Effector memory CD8-positive, alpha-beta T cell (primary cell): ENCODE measurements around the gene LGALS1.
"Not testable (repeated sequence)": the region's sequence is repeated elsewhere in the genome, so short reads cannot be mapped to it uniquely, and the experiment has no call there.

Source experiments
- ATAC-seq: fragments of 150-1000 bp; cut with Tn5 transposase; replicated peaks from 2 replicates; pipeline ENCODE4 v1.10.0; 2021; ENCODE audit warnings: mild to moderate bottlenecking, moderate library complexity
- DNase-seq, 3 experiments: peaks; one replicate each; pipeline ENCODE4 v3.0.0; 2021
- H3K27ac Mint-ChIP-seq, 2 donors: one replicate each; pipeline ENCODE4 v1.8.0; 2022; ENCODE audit warnings: mild to moderate bottlenecking in 2 of 2, mixed read lengths in 2 of 2, moderate library complexity in 2 of 2
- H3K27me3 Mint-ChIP-seq, 2 donors: one replicate each; pipeline ENCODE4 v1.8.0; 2022; ENCODE audit warnings: mixed read lengths in 2 of 2
- H3K36me3 Mint-ChIP-seq: one replicate; pipeline ENCODE4 v1.8.0; 2022; ENCODE audit warnings: mild to moderate bottlenecking, moderate library complexity, mixed read lengths; ENCODE audit not compliant: insufficient read depth
- H3K4me1 Mint-ChIP-seq, 2 donors: one replicate each; pipeline ENCODE4 v1.8.0; 2022; ENCODE audit warnings: low read depth in 2 of 2, mixed read lengths in 2 of 2
- H3K4me3 Mint-ChIP-seq, 2 donors: one replicate each; pipeline ENCODE4 v1.8.0; 2022; ENCODE audit warnings: mild to moderate bottlenecking in 2 of 2, mixed read lengths in 2 of 2, moderate library complexity in 2 of 2
- H3K9me3 Mint-ChIP-seq, 2 donors: one replicate each; pipeline ENCODE4 v1.8.0; 2022; ENCODE audit warnings: mixed read lengths in 2 of 2

The LGALS1 gene

DNA sequence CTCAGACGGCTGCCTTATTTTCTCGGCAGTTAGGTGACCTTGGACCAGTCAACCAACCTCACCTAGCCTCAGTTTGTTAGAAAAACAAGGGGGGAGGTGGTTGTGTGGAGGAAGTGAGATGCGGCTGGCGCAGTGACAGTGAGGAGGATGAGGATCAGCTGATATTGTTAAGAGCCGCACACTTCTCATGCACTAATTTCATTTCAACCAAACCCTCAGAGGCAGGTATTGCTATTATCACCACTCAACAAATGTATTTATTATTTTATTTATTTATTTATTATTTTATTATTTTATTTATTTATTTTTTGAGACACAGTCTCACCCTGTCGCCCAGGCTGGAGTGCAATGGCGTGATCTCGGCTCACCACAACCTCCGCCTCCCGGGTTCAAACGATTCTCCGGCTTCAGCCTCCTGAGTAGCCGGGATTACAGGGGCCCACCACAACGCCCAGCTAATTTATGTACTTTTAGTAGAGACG is 2.1 kb downstream of the LGALS1 start:
- H3K27ac Mint-ChIP-seq: peak overlapping the region; percentile 98

GRCh38 chr22:37678372-37678771 is 2.9 kb downstream of the LGALS1 start:
- no peak for ATAC-seq
- no peak for DNase-seq
- Mint-ChIP-seq H3K9me3 (no peaks in the 10 kb centered on the region), H3K4me3 (peak overlapping the region in 1 of 2 donors; percentile 85), H3K27me3 (no peaks in the 10 kb centered on the region), H3K27ac (peak overlapping the region in 1 of 2 donors; percentile 98), H3K4me1 (peaks cover 30 to 37% of the 10 kb centered on the region in 2 donors), H3K36me3 (peaks cover 37% of the 10 kb centered on the region)

More for the DNA sequence above, 2.1 kb downstream of the LGALS1 start:
- Mint-ChIP-seq H3K27me3 (no peaks in the 10 kb centered on the region), H3K9me3 (no peaks in the 10 kb centered on the region), H3K36me3 (peaks cover 37% of the 10 kb centered on the region), H3K4me1 (peaks cover 32 to 39% of the 10 kb centered on the region in 2 donors), H3K4me3 (peak overlapping the region; percentile 85 to 91)
- ATAC-seq (peak; percentile 62), DNase-seq (no peak)

DNA sequence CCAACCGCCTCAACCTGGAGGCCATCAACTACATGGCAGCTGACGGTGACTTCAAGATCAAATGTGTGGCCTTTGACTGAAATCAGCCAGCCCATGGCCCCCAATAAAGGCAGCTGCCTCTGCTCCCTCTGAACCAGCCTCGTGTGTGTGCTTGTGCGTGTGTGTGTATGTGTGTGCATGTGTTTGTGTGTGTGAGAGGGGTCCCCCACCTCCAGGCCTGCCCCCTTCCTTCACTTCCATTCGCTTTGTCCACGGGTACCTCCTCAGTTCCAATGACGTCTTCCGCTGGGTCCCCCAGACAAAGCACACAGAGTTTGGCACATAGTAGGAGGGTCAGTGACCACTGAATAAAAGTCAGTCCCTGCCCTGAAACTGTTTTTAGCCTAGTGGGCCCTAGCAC is 4.2 kb downstream of the LGALS1 start:
- Mint-ChIP-seq H3K4me3 (peak overlapping the region in 1 of 2 donors; percentile 17), H3K9me3 (no peaks in the 10 kb centered on the region), H3K27ac (peak overlapping the region in 1 of 2 donors; percentile 35), H3K36me3 (peaks cover 31% of the 10 kb centered on the region), H3K4me1 (peaks cover 22 to 29% of the 10 kb centered on the region in 2 donors), H3K27me3 (no peaks in the 10 kb centered on the region)
- ATAC-seq (no peak), DNase-seq (no peak)

GRCh38 chr22:37680191-37680851 is 4.9 kb downstream of the LGALS1 start:
- Mint-ChIP-seq H3K4me1 (peaks cover 18 to 29% of the 10 kb centered on the region in 2 donors), H3K36me3 (peaks cover 29% of the 10 kb centered on the region), H3K27me3 (no peaks in the 10 kb centered on the region), H3K27ac (no peak overlapping the region), H3K9me3 (no peaks in the 10 kb centered on the region), H3K4me3 (no peak overlapping the region)
- DNase-seq (no peak), ATAC-seq (no peak)

- Mint-ChIP-seq H3K36me3 (peaks cover 29% of the 10 kb centered on the region), H3K27me3 (no peaks in the 10 kb centered on the region), H3K9me3 (no peaks in the 10 kb centered on the region), H3K27ac (peak overlapping the region; percentile 59 to 73), H3K4me1 (peaks cover 21 to 23% of the 10 kb centered on the region in 2 donors), H3K4me3 (no peak overlapping the region)
- DNase-seq: no peak
- ATAC-seq: no peak
These were observed 5.6 kb downstream of the LGALS1 start for GRCh38 chr22:37681001-37681424.

GRCh38 chr22:37681556-37682049 is 6.2 kb downstream of the LGALS1 start:
- Mint-ChIP-seq H3K4me3 (no peak overlapping the region), H3K27me3 (no peaks in the 10 kb centered on the region), H3K9me3 (no peaks in the 10 kb centered on the region), H3K36me3 (peaks cover 31% of the 10 kb centered on the region), H3K27ac (peak overlapping the region; percentile 59 to 73), H3K4me1 (peaks cover 23 to 25% of the 10 kb centered on the region in 2 donors)
- peak; percentile 71 to 73 (median 72) for DNase-seq
- no peak for ATAC-seq

- H3K27ac Mint-ChIP-seq: peak overlapping the region in 1 of 2 donors; percentile 97
These were observed 9.6 kb downstream of the LGALS1 start for GRCh38 chr22:37684803-37685615.

GRCh38 chr22:37686002-37686982 is 10.9 kb downstream of the LGALS1 start, which contains the start of gene NOL12:
Gene NOL12, plus strand, starts transcription at chr22:37686343. Its CDS starts 50 bp downstream, at chr22:37686393.
- DNase-seq (peak; percentile 67 to 80 (median 71)), ATAC-seq (peak; percentile 89)
- no peaks in the 10 kb centered on the region for H3K9me3 Mint-ChIP-seq
- H3K4me1 Mint-ChIP-seq: peaks cover 25 to 26% of the 10 kb centered on the region in 2 donors
- no peaks in the 10 kb centered on the region for H3K27me3 Mint-ChIP-seq
- peaks cover 27% of the 10 kb centered on the region for H3K36me3 Mint-ChIP-seq
- peak within 1 kb of the TSS; percentile 96 to 97 for H3K4me3 Mint-ChIP-seq
- H3K27ac Mint-ChIP-seq: peak within 1 kb of the TSS; percentile 97

More at GRCh38 chr22:37684803-37685615, 9.6 kb downstream of the LGALS1 start:
- H3K36me3 Mint-ChIP-seq: peaks cover 23% of the 10 kb centered on the region
- H3K4me3 Mint-ChIP-seq: peak overlapping the region; percentile 96 to 97
- H3K4me1 Mint-ChIP-seq: peaks cover 28 to 29% of the 10 kb centered on the region in 2 donors
- no peak for DNase-seq
- no peak for ATAC-seq
- no peaks in the 10 kb centered on the region for H3K9me3 Mint-ChIP-seq
- no peaks in the 10 kb centered on the region for H3K27me3 Mint-ChIP-seq

GRCh38 chr22:37690407-37690806 is 15.0 kb downstream of the LGALS1 start:
- no peaks in the 10 kb centered on the region for H3K9me3 Mint-ChIP-seq
- no peak for DNase-seq
- H3K4me1 Mint-ChIP-seq: peaks cover 21 to 23% of the 10 kb centered on the region in 2 donors
- peaks cover 48% of the 10 kb centered on the region for H3K36me3 Mint-ChIP-seq
- H3K27me3 Mint-ChIP-seq: no peaks in the 10 kb centered on the region
- H3K4me3 Mint-ChIP-seq: no peak overlapping the region
- ATAC-seq: no peak
- H3K27ac Mint-ChIP-seq: no peak overlapping the region

- Mint-ChIP-seq H3K36me3 (peaks cover 52% of the 10 kb centered on the region), H3K9me3 (no peaks in the 10 kb centered on the region), H3K4me1 (peaks cover 23 to 24% of the 10 kb centered on the region in 2 donors), H3K27ac (no peak overlapping the region), H3K4me3 (no peak overlapping the region), H3K27me3 (no peaks in the 10 kb centered on the region)
- no peak for DNase-seq
- no peak for ATAC-seq
These were observed 15.6 kb downstream of the LGALS1 start for GRCh38 chr22:37690901-37691504.

- Mint-ChIP-seq H3K4me3 (no peak overlapping the region), H3K27ac (no peak overlapping the region), H3K9me3 (no peaks in the 10 kb centered on the region), H3K27me3 (no peaks in the 10 kb centered on the region), H3K4me1 (peaks cover 13 to 19% of the 10 kb centered on the region in 2 donors), H3K36me3 (peaks cover 49% of the 10 kb centered on the region)
- DNase-seq (no peak), ATAC-seq (no peak)
These were observed 17.3 kb downstream of the LGALS1 start for GRCh38 chr22:37692627-37693285.

GRCh38 chr22:37694131-37694530 is 18.7 kb downstream of the LGALS1 start:
- H3K9me3 Mint-ChIP-seq, ATAC-seq, H3K27me3 Mint-ChIP-seq, H3K27ac Mint-ChIP-seq, DNase-seq, H3K4me3 Mint-ChIP-seq: not testable (repeated sequence)
- Mint-ChIP-seq H3K36me3 (peaks cover 46% of the 10 kb centered on the region), H3K4me1 (peaks cover 9 to 11% of the 10 kb centered on the region in 2 donors)
